Measurements from ENCODE around the gene SLC25A17. TPM values are rescaled to one million over a fixed set of nuclear protein-coding genes. Genes with fewer than 3 reads are reported as not detected.
"Not testable (repeated sequence)": the region's sequence is repeated elsewhere in the genome, so short reads cannot be mapped to it uniquely, and the experiment has no call there.

Gene SLC25A17, protein sequence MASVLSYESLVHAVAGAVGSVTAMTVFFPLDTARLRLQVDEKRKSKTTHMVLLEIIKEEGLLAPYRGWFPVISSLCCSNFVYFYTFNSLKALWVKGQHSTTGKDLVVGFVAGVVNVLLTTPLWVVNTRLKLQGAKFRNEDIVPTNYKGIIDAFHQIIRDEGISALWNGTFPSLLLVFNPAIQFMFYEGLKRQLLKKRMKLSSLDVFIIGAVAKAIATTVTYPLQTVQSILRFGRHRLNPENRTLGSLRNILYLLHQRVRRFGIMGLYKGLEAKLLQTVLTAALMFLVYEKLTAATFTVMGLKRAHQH
- total RNA-seq (1 to 10 TPM; 6.9 to 9.0 TPM), total RNA-seq (11.5 to 16.0 reads per million in 2 donors)

DNA sequence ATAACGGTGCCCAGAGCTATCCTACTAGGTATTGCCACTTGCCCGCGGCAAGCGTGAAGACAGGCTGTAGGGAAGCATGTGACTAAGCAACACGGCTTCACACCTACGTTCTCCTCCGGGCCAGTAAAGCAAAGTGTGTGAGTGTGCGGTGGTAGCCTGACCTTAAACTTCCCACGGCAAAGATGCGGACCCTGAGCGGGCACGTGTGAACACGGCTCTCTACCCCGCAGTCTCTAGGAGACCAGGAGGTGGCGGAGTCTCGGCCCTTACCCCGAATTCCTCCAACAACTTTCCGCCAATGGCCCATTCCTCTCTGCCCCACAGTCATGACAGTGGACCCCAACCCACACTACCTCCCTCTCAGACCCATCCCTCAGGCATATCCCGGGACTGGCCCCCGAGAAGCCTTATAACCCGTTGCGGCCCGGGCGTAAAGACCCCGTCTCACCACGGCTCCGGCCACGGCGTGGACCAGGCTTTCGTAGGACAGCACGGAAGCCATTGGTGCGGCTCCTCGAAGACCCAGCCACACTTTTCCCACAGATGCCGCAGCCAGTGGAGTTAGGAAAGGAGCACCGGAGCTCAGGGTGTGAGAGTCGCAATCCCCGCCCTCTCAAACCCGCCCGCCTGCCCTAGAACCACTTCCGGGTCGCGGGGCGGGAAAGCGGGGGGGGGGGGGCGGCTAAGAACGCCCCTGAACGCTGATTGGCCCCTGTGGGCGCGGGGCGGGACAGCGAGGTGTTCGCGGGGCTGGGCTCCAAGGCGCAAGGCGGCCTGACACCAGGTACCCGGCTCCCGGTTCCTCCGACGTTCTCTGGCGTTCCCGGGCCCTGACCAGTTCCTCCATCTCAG, at the start of gene SLC25A17:
Gene SLC25A17, minus strand, starts transcription at position 600 of the 852 bp plus-strand sequence. Its CDS starts 98 bp downstream, at position 502.
- no peaks in the 10 kb centered on the region for H3K9me3 ChIP-seq (ENCODE audit: control insufficient read depth, low read length, poor library complexity, severe bottlenecking)
- no peaks in the 10 kb centered on the region for H3K27me3 Mint-ChIP-seq
- H3K27ac Mint-ChIP-seq: peak within 1 kb of the TSS; percentile 82
- ATAC-seq (peak; percentile 92), DNase-seq (peak; percentile 80 to 86 (median 83))
- peaks cover 29% of the 10 kb centered on the region for H3K4me1 Mint-ChIP-seq
- no peaks in the 10 kb centered on the region for H3K36me3 Mint-ChIP-seq (ENCODE audit: low read depth)
- H3K4me3 Mint-ChIP-seq: peak within 1 kb of the TSS; percentile 95

- H3K4me3 Mint-ChIP-seq; ATAC-seq; DNase-seq; H3K27me3 Mint-ChIP-seq; H3K9me3 ChIP-seq (ENCODE audit: control insufficient read depth, low read length, poor library complexity, severe bottlenecking); H3K27ac Mint-ChIP-seq; H3K36me3 Mint-ChIP-seq (ENCODE audit: low read depth): not testable (repeated sequence)
- H3K4me1 Mint-ChIP-seq: peaks cover 14% of the 10 kb centered on the region
Observed at GRCh38 chr22:40868379-40868778, 49.2 kb upstream of the SLC25A17 start.

GRCh38 chr22:40867109-40867508, 48.0 kb upstream of the SLC25A17 start:
- Mint-ChIP-seq H3K36me3 (ENCODE audit: low read depth) (peaks cover 3% of the 10 kb centered on the region), H3K4me3 (no peak overlapping the region), H3K4me1 (peaks cover 20% of the 10 kb centered on the region), H3K27me3 (no peaks in the 10 kb centered on the region), H3K27ac (peak overlapping the region; percentile 83)
- no peaks in the 10 kb centered on the region for H3K9me3 ChIP-seq (ENCODE audit: control insufficient read depth, low read length, poor library complexity, severe bottlenecking)
- DNase-seq (no peak), ATAC-seq (no peak)

GRCh38 chr22:40862537-40862936, 43.4 kb upstream of the SLC25A17 start:
- no peaks in the 10 kb centered on the region for H3K27me3 Mint-ChIP-seq
- no peak for ATAC-seq
- H3K36me3 Mint-ChIP-seq (ENCODE audit: low read depth): peaks cover 7% of the 10 kb centered on the region
- H3K4me3 Mint-ChIP-seq: no peak overlapping the region
- no peak for DNase-seq
- H3K4me1 Mint-ChIP-seq: peaks cover 28% of the 10 kb centered on the region
- no peaks in the 10 kb centered on the region for H3K9me3 ChIP-seq (ENCODE audit: control insufficient read depth, low read length, poor library complexity, severe bottlenecking)
- no peak overlapping the region for H3K27ac Mint-ChIP-seq

DNA sequence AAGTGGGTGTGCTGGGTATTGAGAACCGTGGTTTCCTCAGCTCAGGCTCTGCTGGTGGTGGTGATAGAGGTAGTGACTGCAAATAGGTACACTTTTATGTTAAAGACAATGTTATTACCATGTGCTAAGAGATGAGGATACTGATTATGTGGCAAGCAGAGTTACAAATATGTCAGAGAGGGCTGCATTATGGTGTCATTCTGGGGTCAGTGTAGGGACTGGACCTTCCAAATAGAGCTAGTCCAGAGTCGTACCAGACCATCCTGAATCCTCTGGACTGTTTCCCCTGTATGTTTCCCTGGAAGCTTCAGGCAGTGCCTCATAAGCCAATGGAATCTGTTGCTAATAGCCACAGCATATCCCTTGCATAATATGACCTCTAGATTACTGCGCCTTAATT, 42.9 kb upstream of the SLC25A17 start, which contains the start of gene DNAJB7:
Gene DNAJB7, minus strand, starts transcription at position 101 of the 400 bp plus-strand sequence. CDS start 119 bp downstream, outside the sequence.
- Mint-ChIP-seq H3K27ac (peak within 1 kb of the TSS; percentile 16), H3K36me3 (ENCODE audit: low read depth) (peaks cover 7% of the 10 kb centered on the region), H3K27me3 (no peaks in the 10 kb centered on the region), H3K4me3 (no peak within 1 kb of the TSS), H3K4me1 (peaks cover 31% of the 10 kb centered on the region)
- DNase-seq (no peak), ATAC-seq (no peak)
- H3K9me3 ChIP-seq (ENCODE audit: control insufficient read depth, low read length, poor library complexity, severe bottlenecking): no peaks in the 10 kb centered on the region

DNA sequence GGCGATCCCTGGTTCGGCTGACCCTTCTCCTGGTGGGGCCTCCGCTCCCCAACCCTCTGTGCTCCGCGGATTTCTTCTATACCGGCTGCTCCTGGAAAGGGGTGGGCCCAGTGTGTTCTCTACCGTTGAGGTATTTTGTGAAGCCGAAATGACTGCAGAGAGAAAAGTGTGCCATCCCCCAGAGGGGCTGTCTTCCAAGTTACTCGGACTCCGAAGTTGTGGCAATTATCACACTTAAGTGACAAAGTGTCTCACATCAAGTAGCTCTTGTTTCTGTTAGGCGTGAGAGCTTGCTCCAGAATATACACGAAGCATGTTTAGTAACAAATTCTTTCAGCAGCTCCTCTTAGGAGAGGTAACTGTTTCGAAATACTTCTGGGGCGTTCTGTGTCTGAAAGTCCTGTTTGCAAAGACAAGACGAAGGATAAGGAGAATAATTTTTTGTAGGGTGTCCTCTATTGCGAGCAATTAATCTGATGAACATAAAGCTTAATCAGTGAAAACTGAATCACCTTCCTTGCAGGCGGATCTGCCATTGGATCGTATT, 38.2 kb upstream of the SLC25A17 start:
- Mint-ChIP-seq H3K4me3 (peak overlapping the region; percentile 97), H3K27ac (peak overlapping the region; percentile 99), H3K4me1 (peaks cover 26% of the 10 kb centered on the region), H3K27me3 (no peaks in the 10 kb centered on the region), H3K36me3 (ENCODE audit: low read depth) (peaks cover 7% of the 10 kb centered on the region)
- ATAC-seq: peak; percentile 1
- DNase-seq: no peak
- H3K9me3 ChIP-seq (ENCODE audit: control insufficient read depth, low read length, poor library complexity, severe bottlenecking): no peaks in the 10 kb centered on the region

GRCh38 chr22:40856513-40857308, 37.6 kb upstream of the SLC25A17 start, which contains the start of the genes ST13 and XPNPEP3:
Gene ST13, minus strand, starts transcription at chr22:40856639. Its CDS starts 99 bp downstream, at chr22:40856540.
Gene XPNPEP3, plus strand, starts transcription at chr22:40857148. Its CDS starts 34 bp downstream, at chr22:40857182.
- peak; percentile 95 to 97 (median 95) for DNase-seq
- H3K9me3 ChIP-seq (ENCODE audit: control insufficient read depth, low read length, poor library complexity, severe bottlenecking): no peaks in the 10 kb centered on the region
- peaks cover 23% of the 10 kb centered on the region for H3K4me1 Mint-ChIP-seq
- H3K4me3 Mint-ChIP-seq: peak within 1 kb of the TSS; percentile 97
- H3K36me3 Mint-ChIP-seq (ENCODE audit: low read depth): peaks cover 5% of the 10 kb centered on the region
- H3K27ac Mint-ChIP-seq: peak within 1 kb of the TSS; percentile 99
- H3K27me3 Mint-ChIP-seq: no peaks in the 10 kb centered on the region
- peak; percentile 92 for ATAC-seq

DNA sequence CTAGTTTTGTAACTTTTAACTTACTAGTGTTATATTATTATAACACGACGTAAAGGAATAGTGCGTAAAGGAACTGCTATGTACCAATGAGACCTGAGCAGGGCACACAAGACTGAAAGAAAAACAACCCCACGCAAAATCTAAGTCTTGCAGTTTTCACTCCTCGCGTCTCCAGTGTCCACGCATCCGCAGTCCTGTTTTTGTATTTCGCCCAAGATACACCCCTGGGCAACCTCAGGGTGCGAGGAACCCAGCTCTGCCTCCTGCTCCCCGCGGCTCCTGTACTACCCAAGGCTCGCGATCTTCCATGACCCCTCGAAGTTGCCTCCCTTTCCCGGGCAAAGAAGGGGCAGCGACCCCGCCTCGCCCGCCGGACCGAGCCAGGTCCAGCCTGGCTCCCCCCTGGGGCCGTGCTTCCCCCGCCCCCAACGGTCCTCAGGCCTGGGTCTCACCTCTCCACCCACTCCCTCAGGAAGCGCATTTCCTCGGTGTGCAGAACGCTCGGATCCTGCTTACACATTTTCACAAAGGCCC, 36.9 kb upstream of the SLC25A17 start:
- Mint-ChIP-seq H3K36me3 (ENCODE audit: low read depth) (peaks cover 1% of the 10 kb centered on the region), H3K27me3 (no peaks in the 10 kb centered on the region), H3K4me3 (peak overlapping the region; percentile 97), H3K27ac (peak overlapping the region; percentile 99), H3K4me1 (peaks cover 25% of the 10 kb centered on the region)
- no peaks in the 10 kb centered on the region for H3K9me3 ChIP-seq (ENCODE audit: control insufficient read depth, low read length, poor library complexity, severe bottlenecking)
- ATAC-seq (peak; percentile 14), DNase-seq (peak in 1 of 3 donors; percentile 27)

- Mint-ChIP-seq H3K27ac (peak overlapping the region; percentile 99), H3K27me3 (no peaks in the 10 kb centered on the region), H3K36me3 (ENCODE audit: low read depth) (no peaks in the 10 kb centered on the region), H3K4me3 (peak overlapping the region; percentile 97), H3K4me1 (peaks cover 24% of the 10 kb centered on the region)
- DNase-seq (no peak), ATAC-seq (no peak)
- no peaks in the 10 kb centered on the region for H3K9me3 ChIP-seq (ENCODE audit: control insufficient read depth, low read length, poor library complexity, severe bottlenecking)
Observed at GRCh38 chr22:40855071-40855978, 36.2 kb upstream of the SLC25A17 start.

- DNase-seq: no peak
- no peak for ATAC-seq
- H3K9me3 ChIP-seq (ENCODE audit: control insufficient read depth, low read length, poor library complexity, severe bottlenecking): no peaks in the 10 kb centered on the region
- Mint-ChIP-seq H3K27ac (peak overlapping the region; percentile 16), H3K4me3 (no peak overlapping the region), H3K4me1 (peaks cover 26% of the 10 kb centered on the region), H3K27me3 (no peaks in the 10 kb centered on the region), H3K36me3 (ENCODE audit: low read depth) (no peaks in the 10 kb centered on the region)
Observed at GRCh38 chr22:40853961-40854360, 34.8 kb upstream of the SLC25A17 start.

- peak overlapping the region; percentile 16 for H3K27ac Mint-ChIP-seq
- H3K36me3 Mint-ChIP-seq (ENCODE audit: low read depth): no peaks in the 10 kb centered on the region
- ATAC-seq (no peak), DNase-seq (no peak)
- peaks cover 24% of the 10 kb centered on the region for H3K4me1 Mint-ChIP-seq
- H3K9me3 ChIP-seq (ENCODE audit: control insufficient read depth, low read length, poor library complexity, severe bottlenecking): no peaks in the 10 kb centered on the region
- no peak overlapping the region for H3K4me3 Mint-ChIP-seq
- no peaks in the 10 kb centered on the region for H3K27me3 Mint-ChIP-seq
Observed at GRCh38 chr22:40853333-40853732, 34.2 kb upstream of the SLC25A17 start.
